Hepatocyte (in vitro differentiated cells): Measurements from ENCODE around the gene KLC3. TPM values are rescaled to one million over a fixed set of nuclear protein-coding genes. Genes with fewer than 3 reads are reported as not detected.

Experiments
- DNase-seq: peaks from one replicate; pipeline ENCODE4 v3.0.0-alpha.2; 2016; ENCODE audit warnings: low spot score
- H2AFZ ChIP-seq: fragments of 200-600 bp; sonication (generic); 2 replicates; pipeline ENCODE4 v1.6.0; 2016; ENCODE audit warnings: antibody characterized with exemption, mild to moderate bottlenecking
- H3K27ac ChIP-seq: fragments of 200-600 bp; sonication (generic); 2 replicates; pipeline ENCODE4 v1.5.1; 2016; ENCODE audit warnings: mild to moderate bottlenecking
- H3K27me3 ChIP-seq: fragments of 200-600 bp; sonication (generic); 2 replicates; pipeline ENCODE4 v1.6.1; 2016
- H3K36me3 ChIP-seq: fragments of 200-600 bp; sonication (generic); replicated peaks from 2 replicates; pipeline ENCODE4 v1.5.1; 2016; ENCODE audit warnings: low read depth; ENCODE audit not compliant: insufficient read depth
- H3K4me1 ChIP-seq: fragments of 200-600 bp; sonication (generic); 2 replicates; pipeline ENCODE4 v1.5.1; 2016; ENCODE audit warnings: mild to moderate bottlenecking, moderate library complexity; ENCODE audit not compliant: insufficient read depth
- H3K4me2 ChIP-seq: fragments of 200-600 bp; sonication (generic); 2 replicates; pipeline ENCODE4 v1.6.0; 2016
- H3K4me3 ChIP-seq: fragments of 200-600 bp; sonication (generic); 2 replicates; pipeline ENCODE4 v1.5.1; 2016; ENCODE audit warnings: mild to moderate bottlenecking
- H3K79me2 ChIP-seq: fragments of 200-600 bp; sonication (generic); 2 replicates; pipeline ENCODE4 v1.6.0; 2017; ENCODE audit warnings: mild to moderate bottlenecking
- H3K9me2 ChIP-seq: fragments of 200-600 bp; sonication (generic); replicated peaks from 2 replicates; pipeline ENCODE4 v1.6.0; 2017; ENCODE audit warnings: mild to moderate bottlenecking; ENCODE audit not compliant: insufficient read depth
- H3K9me3 ChIP-seq: fragments of 200-600 bp; sonication (generic); 2 replicates; pipeline ENCODE4 v1.5.1; 2016; ENCODE audit warnings: low read depth, mild to moderate bottlenecking
- H4K20me1 ChIP-seq: fragments of 200-600 bp; sonication (generic); 2 replicates; pipeline ENCODE4 v1.6.0; 2016; ENCODE audit warnings: mild to moderate bottlenecking; ENCODE audit not compliant: insufficient read depth, poor library complexity, severe bottlenecking
- EZH2 ChIP-seq: fragments of 200-600 bp; sonication (generic); IDR thresholded peaks from 2 replicates; pipeline ENCODE4 v1.6.1; 2016; ENCODE audit warnings: antibody characterized with exemption, mild to moderate bottlenecking, borderline replicate concordance
- EZH2phosphoT487 ChIP-seq: fragments of 200-600 bp; sonication (generic); IDR thresholded peaks from one replicate; pipeline ENCODE4 v1.6.1; 2018; ENCODE audit warnings: antibody characterized with exemption, mild to moderate bottlenecking, low read depth, moderate library complexity; ENCODE audit not compliant: unreplicated experiment, severe bottlenecking
- WGBS: methylation state at CpG from one replicate; pipeline ENCODE4 v1.1.6; 2016; ENCODE audit warnings: low lambda C conversion rate; ENCODE audit errors: missing lambda C conversion rate; 5-methylcytosine and 5-hydroxymethylcytosine counted together
- polyA plus RNA-seq: library from polyadenylated mRNA; unstranded; fragments of >200 nt; fragmentation: Nextera tagmentation; extraction: Ambion mirVana; gene quantifications from 2 replicates; pipeline ENCODE4 v1.2.1, GENCODE V29; 2016
- total RNA-seq: library from RNA; depleted of rRNA; stranded (reverse); fragments of >200 nt; gene quantifications from 2 replicates; pipeline ENCODE4 v1.2.3, GENCODE V29; 2014
- TF ChIP-seq, protein P1 (sequence below): fragments of 200-600 bp; sonication (generic); IDR thresholded peaks from 2 replicates; pipeline ENCODE4 v1.5.1; 2016; ENCODE audit warnings: antibody characterized with exemption, mild to moderate bottlenecking; ENCODE audit not compliant: poor library complexity

Gene KLC3
- total and polyA plus RNA-seq, 2 experiments from 2014 or later, result 5.5 to 7.6 TPM

DNA sequence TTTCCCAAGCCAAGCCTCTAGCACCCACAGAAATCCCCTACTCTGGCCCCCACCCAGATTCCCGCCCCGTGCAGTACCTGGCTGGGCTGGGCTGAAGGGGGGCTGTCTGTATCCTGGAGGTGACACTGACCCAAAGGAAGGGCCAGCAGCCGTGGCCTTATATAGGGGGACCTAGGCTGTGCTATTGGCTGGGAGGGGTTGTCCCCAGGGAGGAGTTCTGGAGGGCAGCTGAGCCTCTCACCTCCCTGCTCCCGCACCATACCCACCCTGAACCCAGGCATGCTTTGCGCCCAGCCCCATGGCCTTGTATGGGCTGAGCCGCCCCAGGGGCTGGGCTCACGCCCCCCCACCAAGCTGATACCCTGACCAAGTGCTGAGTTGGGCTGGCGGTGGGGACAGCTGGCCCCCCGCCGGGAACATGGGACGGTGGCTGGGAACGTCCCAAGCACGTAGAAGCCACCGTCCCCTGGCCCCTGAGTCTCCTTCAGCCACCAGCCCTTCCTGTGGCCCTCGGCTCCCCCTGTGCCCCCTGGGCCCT, 17.7 kb upstream of the KLC3 start, which contains the start of gene CKM:
Gene CKM (minus strand): TSS at position 132 of the 538 bp plus-strand sequence. CDS start 3,162 bp downstream, outside the sequence.
- H3K27me3 ChIP-seq, result peaks cover 7% of the 10 kb centered on the region
- DNase-seq, result no peak
- WGBS, result 72% methylated on average over 4 of the region's 15 CpGs
- peak within 1 kb of the TSS; percentile 33 for H3K4me3 ChIP-seq
- TF ChIP-seq, protein P1, sequence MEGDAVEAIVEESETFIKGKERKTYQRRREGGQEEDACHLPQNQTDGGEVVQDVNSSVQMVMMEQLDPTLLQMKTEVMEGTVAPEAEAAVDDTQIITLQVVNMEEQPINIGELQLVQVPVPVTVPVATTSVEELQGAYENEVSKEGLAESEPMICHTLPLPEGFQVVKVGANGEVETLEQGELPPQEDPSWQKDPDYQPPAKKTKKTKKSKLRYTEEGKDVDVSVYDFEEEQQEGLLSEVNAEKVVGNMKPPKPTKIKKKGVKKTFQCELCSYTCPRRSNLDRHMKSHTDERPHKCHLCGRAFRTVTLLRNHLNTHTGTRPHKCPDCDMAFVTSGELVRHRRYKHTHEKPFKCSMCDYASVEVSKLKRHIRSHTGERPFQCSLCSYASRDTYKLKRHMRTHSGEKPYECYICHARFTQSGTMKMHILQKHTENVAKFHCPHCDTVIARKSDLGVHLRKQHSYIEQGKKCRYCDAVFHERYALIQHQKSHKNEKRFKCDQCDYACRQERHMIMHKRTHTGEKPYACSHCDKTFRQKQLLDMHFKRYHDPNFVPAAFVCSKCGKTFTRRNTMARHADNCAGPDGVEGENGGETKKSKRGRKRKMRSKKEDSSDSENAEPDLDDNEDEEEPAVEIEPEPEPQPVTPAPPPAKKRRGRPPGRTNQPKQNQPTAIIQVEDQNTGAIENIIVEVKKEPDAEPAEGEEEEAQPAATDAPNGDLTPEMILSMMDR, result no peak
- TF ChIP-seq EZH2, result no peak
- no peak for TF ChIP-seq EZH2phosphoT487
- H4K20me1 ChIP-seq, result no peaks in the 10 kb centered on the region
- H2AFZ ChIP-seq, result peak within 1 kb of the TSS; percentile 60
- no peak within 1 kb of the TSS for H3K27ac ChIP-seq
- H3K4me1 ChIP-seq, result peaks cover 12% of the 10 kb centered on the region
- H3K36me3 ChIP-seq, result no peaks in the 10 kb centered on the region
- no peaks in the 10 kb centered on the region for H3K9me3 ChIP-seq
- no peaks in the 10 kb centered on the region for H3K79me2 ChIP-seq
- peak within 1 kb of the TSS; percentile 84 for H3K4me2 ChIP-seq
- no peaks in the 10 kb centered on the region for H3K9me2 ChIP-seq

DNA sequence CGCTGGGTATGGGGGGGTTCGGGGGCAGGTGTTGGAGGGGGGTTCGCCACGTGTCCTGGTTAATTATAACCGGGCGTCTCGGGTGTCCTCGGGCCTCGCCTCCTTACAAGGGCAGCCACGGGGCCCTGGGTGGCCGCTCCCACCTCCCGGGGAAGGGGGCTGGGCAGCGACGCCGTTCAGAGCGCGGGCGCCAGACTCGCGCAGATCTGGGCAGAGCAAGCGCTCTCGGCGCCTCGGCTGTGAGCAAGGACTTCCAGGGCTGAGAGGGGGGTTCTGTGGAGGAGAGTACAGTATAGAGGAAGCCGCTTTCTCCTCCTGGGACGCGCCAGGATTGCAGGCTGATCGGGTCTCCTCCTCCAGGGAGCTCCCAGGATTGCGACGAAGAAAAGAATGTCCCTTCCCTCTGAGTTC, 16.9 kb upstream of the KLC3 start:
- H4K20me1 ChIP-seq, result no peaks in the 10 kb centered on the region
- peak overlapping the region; percentile 60 for H2AFZ ChIP-seq
- peak overlapping the region; percentile 84 for H3K4me2 ChIP-seq
- H3K36me3 ChIP-seq, result no peaks in the 10 kb centered on the region
- H3K4me1 ChIP-seq, result peaks cover 12% of the 10 kb centered on the region
- H3K27ac ChIP-seq, result no peak overlapping the region
- no peaks in the 10 kb centered on the region for H3K9me2 ChIP-seq
- 5% methylated on average over 26 of the region's 30 CpGs for WGBS
- H3K27me3 ChIP-seq, result peaks cover 7% of the 10 kb centered on the region
- H3K4me3 ChIP-seq, result peak overlapping the region; percentile 33
- H3K9me3 ChIP-seq, result no peaks in the 10 kb centered on the region
- peak; percentile 51 for DNase-seq
- TF ChIP-seq EZH2phosphoT487 (no peak), EZH2 (no peak)
- TF ChIP-seq, protein P1, result no peak
- no peaks in the 10 kb centered on the region for H3K79me2 ChIP-seq

DNA sequence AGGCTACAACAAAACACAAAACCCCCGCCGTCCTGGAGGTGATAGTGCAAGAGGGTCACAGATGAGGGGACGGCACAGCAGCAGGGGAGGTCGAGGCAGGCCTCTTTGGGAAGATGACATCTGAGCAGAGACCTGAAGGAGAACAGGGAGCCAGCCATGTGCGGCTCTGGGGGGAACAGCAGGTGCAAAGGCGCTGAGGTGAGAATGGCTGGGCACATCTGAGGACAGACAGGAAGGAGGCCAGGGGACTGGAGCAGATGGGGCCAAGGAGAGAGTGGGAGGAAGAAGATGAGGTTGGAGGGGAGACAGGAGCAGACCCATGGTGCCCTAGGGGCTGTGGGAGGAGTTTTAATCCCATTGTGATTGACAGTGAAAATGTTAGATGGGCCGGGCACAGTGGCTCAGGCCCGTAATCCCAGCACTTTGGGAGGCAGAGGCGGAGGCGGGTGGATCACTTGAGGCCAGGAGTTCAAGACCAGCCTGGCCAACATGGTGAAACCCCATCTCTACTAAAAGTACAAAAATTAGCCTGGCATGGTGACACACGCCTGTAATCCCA, 16.1 kb upstream of the KLC3 start:
- peaks cover 12% of the 10 kb centered on the region for H3K4me1 ChIP-seq
- no peaks in the 10 kb centered on the region for H3K9me3 ChIP-seq
- TF ChIP-seq EZH2phosphoT487, result no peak
- no peak for TF ChIP-seq EZH2
- TF ChIP-seq, protein P1, result no peak
- no peak overlapping the region for H3K27ac ChIP-seq
- WGBS, result 75% methylated on average over 11 of the region's 11 CpGs
- no peaks in the 10 kb centered on the region for H3K36me3 ChIP-seq
- H3K4me2 ChIP-seq, result peak overlapping the region; percentile 84
- no peak overlapping the region for H2AFZ ChIP-seq
- H3K27me3 ChIP-seq, result peaks cover 7% of the 10 kb centered on the region
- H3K9me2 ChIP-seq, result no peaks in the 10 kb centered on the region
- DNase-seq, result no peak
- no peaks in the 10 kb centered on the region for H4K20me1 ChIP-seq
- no peak overlapping the region for H3K4me3 ChIP-seq
- no peaks in the 10 kb centered on the region for H3K79me2 ChIP-seq
